ENCODE measurements around the gene RAB35. TPM values are rescaled to one million over a fixed set of nuclear protein-coding genes. Genes with fewer than 3 reads are reported as not detected.
A peak's percentile ranks its signal among the peaks of the same experiment; 100 is the strongest.

Gene RAB35
- total and polyA plus RNA-seq, 2 experiments from 2014 or later, result 9.9 to 16.9 TPM

DNA sequence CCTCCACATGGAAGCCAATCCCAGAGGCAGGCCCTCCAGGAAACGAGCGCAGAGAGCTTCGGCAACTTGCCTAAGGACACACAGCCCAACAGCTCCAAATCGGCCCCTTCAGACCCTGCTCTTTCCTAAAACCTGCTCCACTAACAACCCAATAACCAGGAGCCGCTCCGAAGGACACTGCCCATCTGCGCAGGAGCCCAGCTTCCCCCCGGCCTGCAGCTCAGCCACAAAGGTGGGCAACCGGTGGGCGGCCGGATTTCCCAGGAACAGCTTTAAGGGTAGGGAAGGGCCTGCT, 13.6 kb downstream of the RAB35 start (continued):
- TF ChIP-seq, protein P1, sequence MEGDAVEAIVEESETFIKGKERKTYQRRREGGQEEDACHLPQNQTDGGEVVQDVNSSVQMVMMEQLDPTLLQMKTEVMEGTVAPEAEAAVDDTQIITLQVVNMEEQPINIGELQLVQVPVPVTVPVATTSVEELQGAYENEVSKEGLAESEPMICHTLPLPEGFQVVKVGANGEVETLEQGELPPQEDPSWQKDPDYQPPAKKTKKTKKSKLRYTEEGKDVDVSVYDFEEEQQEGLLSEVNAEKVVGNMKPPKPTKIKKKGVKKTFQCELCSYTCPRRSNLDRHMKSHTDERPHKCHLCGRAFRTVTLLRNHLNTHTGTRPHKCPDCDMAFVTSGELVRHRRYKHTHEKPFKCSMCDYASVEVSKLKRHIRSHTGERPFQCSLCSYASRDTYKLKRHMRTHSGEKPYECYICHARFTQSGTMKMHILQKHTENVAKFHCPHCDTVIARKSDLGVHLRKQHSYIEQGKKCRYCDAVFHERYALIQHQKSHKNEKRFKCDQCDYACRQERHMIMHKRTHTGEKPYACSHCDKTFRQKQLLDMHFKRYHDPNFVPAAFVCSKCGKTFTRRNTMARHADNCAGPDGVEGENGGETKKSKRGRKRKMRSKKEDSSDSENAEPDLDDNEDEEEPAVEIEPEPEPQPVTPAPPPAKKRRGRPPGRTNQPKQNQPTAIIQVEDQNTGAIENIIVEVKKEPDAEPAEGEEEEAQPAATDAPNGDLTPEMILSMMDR (conservative IDR thresholded peaks at IDR 0.05; ENCODE audit: low read depth in 2 of 2), result no peak
- no peak for TF ChIP-seq ZNF331 (CRISPR knock-in tag; IDR thresholded peaks at IDR 0.05; ENCODE audit: low read depth)
- no peak for TF ChIP-seq ETS1 (IDR thresholded peaks at IDR 0.05)
- no peak for TF ChIP-seq ZNF462 (CRISPR knock-in tag; IDR thresholded peaks at IDR 0.05)

- H3K27ac ChIP-seq (ENCODE audit: low read depth), result no peak overlapping the region
- H3K4me1 ChIP-seq (ENCODE audit: insufficient read depth), result peaks cover 7% of the 10 kb centered on the region
- ATAC-seq (peak; percentile 52), DNase-seq (ENCODE audit: low spot score) (peak; percentile 44)
- H3K27me3 ChIP-seq (ENCODE audit: insufficient read depth), result no peaks in the 10 kb centered on the region
- H3K9me2 ChIP-seq (ENCODE audit: insufficient read depth), result no peaks in the 10 kb centered on the region
- no peak overlapping the region for H3K4me3 ChIP-seq
- Mint-ChIP-seq H3K4me1 (peaks cover 19% of the 10 kb centered on the region), H3K4me3 (no peak overlapping the region), H3K27me3 (ENCODE audit: insufficient read depth, low read depth, poor library complexity) (peaks cover 3% of the 10 kb centered on the region), H3K9me3 (no peaks in the 10 kb centered on the region), H3K36me3 (ENCODE audit: low read depth) (peaks cover 54% of the 10 kb centered on the region), H3K27ac (peak overlapping the region; percentile 65; the same call in 1 of the 2 replicates)
- peaks cover 3% of the 10 kb centered on the region; the same call in 1 of the 2 replicates for H4K20me1 ChIP-seq (replicated peaks; ENCODE audit: insufficient read depth)
- no peak for TF ChIP-seq CREB1 (CRISPR knock-in tag; IDR thresholded peaks at IDR 0.05; ENCODE audit: low read depth)
- TF ChIP-seq, protein P1 (conservative IDR thresholded peaks at IDR 0.05; ENCODE audit: low read depth in 2 of 2), result peak; percentile 23 to 39; a peak in 3 of 4 replicates
- H3K36me3 ChIP-seq (ENCODE audit: insufficient read depth), result no peaks in the 10 kb centered on the region; the same call in 1 of the 2 replicates
- H3K4me2 ChIP-seq, result no peak overlapping the region
- no peak overlapping the region for H2AFZ ChIP-seq
- no peaks in the 10 kb centered on the region; the same call in 1 of the 2 replicates for H3F3A ChIP-seq (replicated peaks; ENCODE audit: low read depth)
- H3K79me2 ChIP-seq (replicated peaks; ENCODE audit: insufficient read depth), result peaks cover 58% of the 10 kb centered on the region
Observed at GRCh38 chr12:120102189-120103043, 14.1 kb downstream of the RAB35 start.

Measured in GM23338 (cell line).